GM23338 (cell line): ENCODE measurements around the gene CCDC91. TPM values are rescaled to one million over a fixed set of nuclear protein-coding genes. Genes with fewer than 3 reads are reported as not detected.

ENCODE experiments used
- ATAC-seq: fragments of 200-7000 bp; cut with Tn5 transposase; 3 replicates; pipeline ENCODE4 v1.9.1; 2020
- DNase-seq: peaks from one replicate; pipeline ENCODE4 v3.0.0-alpha.2; 2015; ENCODE audit warnings: low spot score
- H2AFZ ChIP-seq: fragments of 200-600 bp; sonication (generic); 2 replicates; pipeline ENCODE4 v1.8.0; 2016; ENCODE audit warnings: antibody characterized with exemption, mild to moderate bottlenecking, moderate library complexity
- H3F3A ChIP-seq: fragments of 200-600 bp; sonication (generic); replicated peaks from 2 replicates; pipeline ENCODE4 v1.8.0; 2017; ENCODE audit warnings: antibody characterized with exemption, mixed run types, low read depth
- H3K27ac ChIP-seq: fragments of 200-600 bp; sonication (generic); 2 replicates; pipeline ENCODE4 v1.6.1; 2016; ENCODE audit warnings: low read depth
- H3K27me3 ChIP-seq: fragments of 200-600 bp; sonication (generic); 2 replicates; pipeline ENCODE4 v1.8.0; 2016; ENCODE audit warnings: mild to moderate bottlenecking, mixed run types, moderate library complexity; ENCODE audit not compliant: insufficient read depth
- H3K36me3 ChIP-seq: fragments of 200-600 bp; sonication (generic); 2 replicates; pipeline ENCODE4 v1.8.0; 2016; ENCODE audit warnings: mild to moderate bottlenecking; ENCODE audit not compliant: insufficient read depth
- H3K4me1 ChIP-seq: fragments of 200-600 bp; sonication (generic); 2 replicates; pipeline ENCODE4 v1.8.0; 2016; ENCODE audit warnings: mild to moderate bottlenecking, moderate library complexity; ENCODE audit not compliant: insufficient read depth
- H3K4me2 ChIP-seq: fragments of 200-600 bp; sonication (generic); 2 replicates; pipeline ENCODE4 v1.7.1; 2017; ENCODE audit warnings: mixed run types
- H3K4me3 ChIP-seq: fragments of 200-600 bp; sonication (generic); 2 replicates; pipeline ENCODE4 v1.6.1; 2016; ENCODE audit warnings: mixed run types
- H3K79me2 ChIP-seq: fragments of 200-600 bp; sonication (generic); replicated peaks from 2 replicates; pipeline ENCODE4 v1.8.0; 2017; ENCODE audit warnings: mild to moderate bottlenecking; ENCODE audit not compliant: insufficient read depth
- H3K9me2 ChIP-seq: fragments of 200-600 bp; sonication (generic); 2 replicates; pipeline ENCODE4 v1.8.0; 2017; ENCODE audit not compliant: insufficient read depth
- H4K20me1 ChIP-seq: fragments of 200-600 bp; sonication (generic); replicated peaks from 2 replicates; pipeline ENCODE4 v1.8.0; 2017; ENCODE audit warnings: mild to moderate bottlenecking; ENCODE audit not compliant: insufficient read depth
- H3K27ac Mint-ChIP-seq: 2 replicates; pipeline ENCODE4 v1.8.0; 2020; ENCODE audit warnings: inconsistent platforms, mild to moderate bottlenecking, moderate library complexity, mixed read lengths
- H3K27me3 Mint-ChIP-seq: 3 replicates; pipeline ENCODE4 v1.8.0; 2022; ENCODE audit warnings: low read depth, mild to moderate bottlenecking, moderate library complexity, mixed read lengths, inconsistent platforms; ENCODE audit not compliant: insufficient read depth, poor library complexity
- H3K36me3 Mint-ChIP-seq: 3 replicates; pipeline ENCODE4 v1.8.0; 2021; ENCODE audit warnings: low read depth, mild to moderate bottlenecking, inconsistent platforms, moderate library complexity, mixed read lengths
- H3K4me1 Mint-ChIP-seq: 3 replicates; pipeline ENCODE4 v1.8.0; 2020; ENCODE audit warnings: mild to moderate bottlenecking, inconsistent platforms, mixed read lengths
- H3K4me3 Mint-ChIP-seq: 3 replicates; pipeline ENCODE4 v1.8.0; 2021; ENCODE audit warnings: moderate library complexity, mild to moderate bottlenecking, inconsistent platforms, mixed read lengths
- H3K9me3 Mint-ChIP-seq: 3 replicates; pipeline ENCODE4 v1.8.0; 2020; ENCODE audit warnings: moderate library complexity, mild to moderate bottlenecking, inconsistent platforms, mixed read lengths
- EZH2phosphoT487 ChIP-seq: fragments of 200-600 bp; sonication (generic); IDR thresholded peaks from one replicate; pipeline ENCODE4 v1.8.1; 2018; ENCODE audit warnings: antibody characterized with exemption; ENCODE audit not compliant: unreplicated experiment
- JUNB ChIP-seq: IDR thresholded peaks from one replicate; pipeline ENCODE4 v1.6.1; 2016; ENCODE audit warnings: antibody characterized with exemption; ENCODE audit not compliant: unreplicated experiment
- ZNF331 ChIP-seq: fragments of 250-450 bp; sonication (Bioruptor Pico); IDR thresholded peaks from 2 replicates; pipeline ENCODE4 v1.5.0; 2020; ENCODE audit warnings: low read depth, mild to moderate bottlenecking, moderate library complexity
- ZNF462 ChIP-seq: fragments of 250-450 bp; sonication (Bioruptor Pico); IDR thresholded peaks from 2 replicates; pipeline ENCODE4 v1.5.0; 2020; ENCODE audit warnings: mild to moderate bottlenecking, moderate library complexity
- polyA plus RNA-seq: library from polyadenylated mRNA; unstranded; fragments of >200 nt; fragmentation: Nextera tagmentation; extraction: Ambion mirVana; gene quantifications from 2 replicates; pipeline ENCODE4 v1.2.1, GENCODE V29; 2016
- total RNA-seq: library from RNA; depleted of rRNA; stranded (reverse); fragments of >200 nt; shearing (Covaris generic); gene quantifications from 2 replicates; pipeline ENCODE4 v1.2.3, GENCODE V29; 2014
- TF ChIP-seq, protein P1 (sequence below): IDR thresholded peaks from 2 replicates; pipeline ENCODE4 v1.6.1; 2016; ENCODE audit warnings: antibody characterized with exemption

CCDC91 gene
- total and polyA plus RNA-seq, 2 experiments from 2014 or later = 24.7 to 48.7 TPM

DNA sequence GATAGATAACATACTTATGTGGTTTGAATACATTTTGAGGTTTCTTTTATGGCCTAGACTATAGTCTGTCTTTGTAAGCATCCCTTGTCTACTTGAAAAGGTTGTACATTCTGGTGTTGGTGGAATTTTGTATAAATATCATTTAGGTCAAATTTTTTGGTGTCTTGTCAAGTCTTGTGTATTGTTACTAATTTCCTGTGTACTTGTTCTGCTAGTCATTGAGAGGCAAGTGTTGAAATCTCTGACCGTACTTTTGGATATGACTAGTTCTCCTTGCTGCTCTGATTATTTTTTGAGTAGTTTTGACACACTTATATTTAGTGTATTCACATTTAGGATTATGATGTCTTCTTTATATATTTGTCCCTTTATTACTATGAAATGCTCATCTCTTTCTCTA, 219.6 kb downstream of the CCDC91 start (continued):
- no peak for TF ChIP-seq ZNF462 (CRISPR knock-in tag)

DNA sequence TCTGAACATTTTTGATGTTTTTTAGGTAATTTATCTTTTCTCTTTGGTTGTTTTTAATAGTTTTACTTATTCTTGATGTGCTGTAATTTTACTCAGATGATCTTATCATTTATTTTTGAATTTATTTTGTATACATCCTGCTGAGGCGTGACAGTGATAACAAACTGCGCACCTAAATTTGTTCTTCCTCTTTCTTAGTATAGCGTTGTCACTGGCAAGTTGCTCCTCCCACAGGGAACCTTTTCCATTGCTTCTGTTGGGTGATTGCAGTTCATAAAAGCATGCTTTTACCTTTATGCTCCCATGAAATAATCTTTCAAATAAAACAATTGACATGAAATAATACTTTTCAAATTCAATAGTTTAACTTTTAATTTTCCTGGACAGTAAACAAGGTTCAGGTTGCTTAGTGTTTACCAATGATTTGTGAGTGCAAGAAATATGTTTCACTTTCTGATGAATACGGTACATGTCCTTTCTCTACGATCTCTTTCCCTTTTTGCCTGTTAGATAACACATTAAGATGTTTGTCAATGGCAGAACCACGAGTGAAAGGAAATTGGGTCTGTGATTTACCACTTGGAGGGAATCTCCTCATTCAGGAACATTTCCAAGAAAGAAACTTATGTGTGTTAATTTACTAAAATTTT, 223.3 kb downstream of the CCDC91 start:
- Histone ChIP-seq H3K27me3 (no peaks in the 10 kb centered on the region), H3K27ac (no peak overlapping the region), H3K9me2 (no peaks in the 10 kb centered on the region), H3K4me1 (peaks cover 19% of the 10 kb centered on the region), H2AFZ (no peak overlapping the region), H3K4me2 (no peak overlapping the region), H3K4me3 (no peak overlapping the region), H3K79me2 (no peaks in the 10 kb centered on the region), H4K20me1 (no peaks in the 10 kb centered on the region), H3F3A (no peaks in the 10 kb centered on the region), H3K36me3 (no peaks in the 10 kb centered on the region)
- no peaks in the 10 kb centered on the region for H3K27me3 Mint-ChIP-seq
- H3K9me3 Mint-ChIP-seq = no peaks in the 10 kb centered on the region
- no peak overlapping the region for H3K4me3 Mint-ChIP-seq
- peaks cover 15% of the 10 kb centered on the region for H3K36me3 Mint-ChIP-seq
- H3K27ac Mint-ChIP-seq = peak overlapping the region; percentile 41; the same call in 1 of the 2 replicates
- DNase-seq = no peak
- no peak for ATAC-seq
- H3K4me1 Mint-ChIP-seq = peaks cover 20% of the 10 kb centered on the region
- TF ChIP-seq ZNF462 (CRISPR knock-in tag) (no peak), JUNB (no peak), EZH2phosphoT487 (no peak), ZNF331 (no peak)
- TF ChIP-seq, protein P1, sequence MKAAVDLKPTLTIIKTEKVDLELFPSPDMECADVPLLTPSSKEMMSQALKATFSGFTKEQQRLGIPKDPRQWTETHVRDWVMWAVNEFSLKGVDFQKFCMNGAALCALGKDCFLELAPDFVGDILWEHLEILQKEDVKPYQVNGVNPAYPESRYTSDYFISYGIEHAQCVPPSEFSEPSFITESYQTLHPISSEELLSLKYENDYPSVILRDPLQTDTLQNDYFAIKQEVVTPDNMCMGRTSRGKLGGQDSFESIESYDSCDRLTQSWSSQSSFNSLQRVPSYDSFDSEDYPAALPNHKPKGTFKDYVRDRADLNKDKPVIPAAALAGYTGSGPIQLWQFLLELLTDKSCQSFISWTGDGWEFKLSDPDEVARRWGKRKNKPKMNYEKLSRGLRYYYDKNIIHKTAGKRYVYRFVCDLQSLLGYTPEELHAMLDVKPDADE = no peak
